Endothelial cell (in vitro differentiated cells): ENCODE results near the gene BCL7A. TPM values are rescaled to one million over a fixed set of nuclear protein-coding genes. Genes with fewer than 3 reads are reported as not detected.

ENCODE experiments used
- DNase-seq: peaks from one replicate; pipeline ENCODE4 v3.0.0; 2021; ENCODE audit warnings: low spot score
- H3K27ac Mint-ChIP-seq: one replicate; pipeline ENCODE4 v1.8.0; 2021; ENCODE audit warnings: mixed read lengths, inconsistent platforms; ENCODE audit not compliant: unreplicated experiment
- H3K27me3 Mint-ChIP-seq: one replicate; pipeline ENCODE4 v1.8.0; 2021; ENCODE audit warnings: mild to moderate bottlenecking, moderate library complexity, mixed read lengths, inconsistent platforms; ENCODE audit not compliant: unreplicated experiment
- H3K36me3 Mint-ChIP-seq: one replicate; pipeline ENCODE4 v1.8.0; 2021; ENCODE audit warnings: mild to moderate bottlenecking, low read depth, mixed read lengths, inconsistent platforms; ENCODE audit not compliant: unreplicated experiment
- H3K4me1 Mint-ChIP-seq: one replicate; pipeline ENCODE4 v1.8.0; 2021; ENCODE audit warnings: mild to moderate bottlenecking, mixed read lengths, inconsistent platforms; ENCODE audit not compliant: unreplicated experiment
- H3K4me3 Mint-ChIP-seq: one replicate; pipeline ENCODE4 v1.8.0; 2021; ENCODE audit warnings: mild to moderate bottlenecking, mixed read lengths, inconsistent platforms; ENCODE audit not compliant: unreplicated experiment
- H3K9me3 Mint-ChIP-seq: one replicate; pipeline ENCODE4 v1.8.0; 2021; ENCODE audit warnings: mixed read lengths, inconsistent platforms; ENCODE audit not compliant: unreplicated experiment
- CTCF ChIP-seq: fragments of 200-600 bp; sonication (generic); IDR thresholded peaks from one replicate; pipeline ENCODE4 v1.5.0; 2021; ENCODE audit warnings: antibody characterized with exemption; ENCODE audit not compliant: unreplicated experiment
- total RNA-seq: library from RNA; stranded (reverse); fragmentation: NEBNext Ultra II Directional; extraction: Animal tissue kit (Norgen Biotek cat#: 25700); gene quantifications from one replicate; pipeline ENCODE4 v1.2.1, GENCODE V29; 2021; ENCODE audit not compliant: unreplicated experiment

The BCL7A gene
- total RNA-seq, 1 donor from 2014 or later, result 6.2 TPM

- H3K27me3 Mint-ChIP-seq, result peaks cover 5% of the 10 kb centered on the region
- H3K27ac Mint-ChIP-seq, result no peak overlapping the region
- TF ChIP-seq CTCF, result no peak
- no peaks in the 10 kb centered on the region for H3K9me3 Mint-ChIP-seq
- no peak overlapping the region for H3K4me3 Mint-ChIP-seq
- no peaks in the 10 kb centered on the region for H3K36me3 Mint-ChIP-seq
- DNase-seq, result no peak
- peaks cover 7% of the 10 kb centered on the region for H3K4me1 Mint-ChIP-seq
Measured at GRCh38 chr12:122057007-122057735, 35.5 kb downstream of the BCL7A start.

- H3K4me1 Mint-ChIP-seq, result peaks cover 8% of the 10 kb centered on the region
- H3K27me3 Mint-ChIP-seq, result peaks cover 5% of the 10 kb centered on the region
- no peak for DNase-seq
- no peak for TF ChIP-seq CTCF
- H3K36me3 Mint-ChIP-seq, result no peaks in the 10 kb centered on the region
- no peak overlapping the region for H3K27ac Mint-ChIP-seq
- H3K9me3 Mint-ChIP-seq, result no peaks in the 10 kb centered on the region
- no peak overlapping the region for H3K4me3 Mint-ChIP-seq
Measured at GRCh38 chr12:122057769-122058168, 36.1 kb downstream of the BCL7A start.

- no peak overlapping the region for H3K27ac Mint-ChIP-seq
- no peaks in the 10 kb centered on the region for H3K9me3 Mint-ChIP-seq
- peaks cover 17% of the 10 kb centered on the region for H3K4me1 Mint-ChIP-seq
- no peak for DNase-seq
- no peak overlapping the region for H3K4me3 Mint-ChIP-seq
- H3K36me3 Mint-ChIP-seq, result no peaks in the 10 kb centered on the region
- TF ChIP-seq CTCF, result no peak
- H3K27me3 Mint-ChIP-seq, result peaks cover 5% of the 10 kb centered on the region
Measured at GRCh38 chr12:122058549-122059149, 37.0 kb downstream of the BCL7A start.

GRCh38 chr12:122059203-122059960, 37.7 kb downstream of the BCL7A start:
- TF ChIP-seq CTCF, result no peak
- no peak for DNase-seq
- Mint-ChIP-seq H3K27ac (no peak overlapping the region), H3K4me1 (peaks cover 23% of the 10 kb centered on the region), H3K36me3 (no peaks in the 10 kb centered on the region), H3K4me3 (no peak overlapping the region), H3K9me3 (no peaks in the 10 kb centered on the region), H3K27me3 (peaks cover 5% of the 10 kb centered on the region)
